ENCODE data around the gene PAQR5.

GRCh38 chr15:69340243-69340900 is 41.7 kb downstream of the PAQR5 start:
- no peak for TF ChIP-seq POLR2A (IDR thresholded peaks at IDR 0.05; ENCODE audit: extremely low read depth, insufficient read length)
- TF ChIP-seq, protein P1, sequence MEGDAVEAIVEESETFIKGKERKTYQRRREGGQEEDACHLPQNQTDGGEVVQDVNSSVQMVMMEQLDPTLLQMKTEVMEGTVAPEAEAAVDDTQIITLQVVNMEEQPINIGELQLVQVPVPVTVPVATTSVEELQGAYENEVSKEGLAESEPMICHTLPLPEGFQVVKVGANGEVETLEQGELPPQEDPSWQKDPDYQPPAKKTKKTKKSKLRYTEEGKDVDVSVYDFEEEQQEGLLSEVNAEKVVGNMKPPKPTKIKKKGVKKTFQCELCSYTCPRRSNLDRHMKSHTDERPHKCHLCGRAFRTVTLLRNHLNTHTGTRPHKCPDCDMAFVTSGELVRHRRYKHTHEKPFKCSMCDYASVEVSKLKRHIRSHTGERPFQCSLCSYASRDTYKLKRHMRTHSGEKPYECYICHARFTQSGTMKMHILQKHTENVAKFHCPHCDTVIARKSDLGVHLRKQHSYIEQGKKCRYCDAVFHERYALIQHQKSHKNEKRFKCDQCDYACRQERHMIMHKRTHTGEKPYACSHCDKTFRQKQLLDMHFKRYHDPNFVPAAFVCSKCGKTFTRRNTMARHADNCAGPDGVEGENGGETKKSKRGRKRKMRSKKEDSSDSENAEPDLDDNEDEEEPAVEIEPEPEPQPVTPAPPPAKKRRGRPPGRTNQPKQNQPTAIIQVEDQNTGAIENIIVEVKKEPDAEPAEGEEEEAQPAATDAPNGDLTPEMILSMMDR (IDR thresholded peaks at IDR 0.05; ENCODE audit: low read depth, low read length): no peak
- TF ChIP-seq, protein P2, sequence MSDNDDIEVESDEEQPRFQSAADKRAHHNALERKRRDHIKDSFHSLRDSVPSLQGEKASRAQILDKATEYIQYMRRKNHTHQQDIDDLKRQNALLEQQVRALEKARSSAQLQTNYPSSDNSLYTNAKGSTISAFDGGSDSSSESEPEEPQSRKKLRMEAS (IDR thresholded peaks at IDR 0.05; ENCODE audit: low read depth, low read length): no peak

Data from NB4 (cell line).